Measurements from ENCODE around the gene JAZF1. TPM values are rescaled to one million over a fixed set of nuclear protein-coding genes. Genes with fewer than 3 reads are reported as not detected.

JAZF1 gene
- total RNA-seq, 1 experiment from 2014 or later = 14.2 TPM

DNA sequence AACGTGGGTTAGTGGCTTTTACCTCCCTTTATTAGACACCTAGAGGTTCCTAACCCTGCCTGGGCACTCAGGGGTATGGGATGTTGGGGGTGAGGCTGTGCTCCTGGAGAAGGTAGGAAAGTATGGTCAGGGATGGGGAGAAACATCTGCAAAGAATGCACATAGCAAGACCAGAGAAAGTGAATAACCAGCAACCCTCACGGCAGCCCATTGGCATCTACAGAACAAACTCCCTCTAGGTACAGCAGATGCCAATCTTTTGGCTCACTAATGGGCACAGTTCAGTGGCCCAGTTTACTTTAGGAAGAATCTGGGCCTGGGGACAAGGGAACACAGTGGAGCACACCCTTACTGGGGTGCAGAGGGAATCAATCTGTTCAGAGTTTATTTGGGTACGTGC lies 143.9 kb downstream of the JAZF1 start:
- Mint-ChIP-seq H3K27ac (ENCODE audit: low read depth, unreplicated experiment) (peak overlapping the region; percentile 72), H3K36me3 (ENCODE audit: insufficient read depth, unreplicated experiment) (peaks cover 1% of the 10 kb centered on the region), H3K4me3 (ENCODE audit: unreplicated experiment) (peak overlapping the region; percentile 12), H3K4me1 (ENCODE audit: insufficient read depth, unreplicated experiment) (peaks cover 53% of the 10 kb centered on the region), H3K9me3 (ENCODE audit: unreplicated experiment) (no peaks in the 10 kb centered on the region), H3K27me3 (ENCODE audit: insufficient read depth, unreplicated experiment) (no peaks in the 10 kb centered on the region)
- intact Hi-C loops (cut with micrococcal nuclease) = no loop called here
- ChIA-PET CTCF (interaction anchor here (0.6 to 1.6 kb wide), 3 partner anchors 16 to 210 kb away, joined by 3 to 4 read pairs (median 3); no protein-coding TSS in a partner anchor), POLR2A (interaction anchor here (1.0 kb wide), 1 partner anchor 15 kb away, joined by 4 read pairs; no protein-coding TSS in a partner anchor)
- DNase-seq (ENCODE audit: unreplicated experiment) = no peak
- TF ChIP-seq, protein P1, sequence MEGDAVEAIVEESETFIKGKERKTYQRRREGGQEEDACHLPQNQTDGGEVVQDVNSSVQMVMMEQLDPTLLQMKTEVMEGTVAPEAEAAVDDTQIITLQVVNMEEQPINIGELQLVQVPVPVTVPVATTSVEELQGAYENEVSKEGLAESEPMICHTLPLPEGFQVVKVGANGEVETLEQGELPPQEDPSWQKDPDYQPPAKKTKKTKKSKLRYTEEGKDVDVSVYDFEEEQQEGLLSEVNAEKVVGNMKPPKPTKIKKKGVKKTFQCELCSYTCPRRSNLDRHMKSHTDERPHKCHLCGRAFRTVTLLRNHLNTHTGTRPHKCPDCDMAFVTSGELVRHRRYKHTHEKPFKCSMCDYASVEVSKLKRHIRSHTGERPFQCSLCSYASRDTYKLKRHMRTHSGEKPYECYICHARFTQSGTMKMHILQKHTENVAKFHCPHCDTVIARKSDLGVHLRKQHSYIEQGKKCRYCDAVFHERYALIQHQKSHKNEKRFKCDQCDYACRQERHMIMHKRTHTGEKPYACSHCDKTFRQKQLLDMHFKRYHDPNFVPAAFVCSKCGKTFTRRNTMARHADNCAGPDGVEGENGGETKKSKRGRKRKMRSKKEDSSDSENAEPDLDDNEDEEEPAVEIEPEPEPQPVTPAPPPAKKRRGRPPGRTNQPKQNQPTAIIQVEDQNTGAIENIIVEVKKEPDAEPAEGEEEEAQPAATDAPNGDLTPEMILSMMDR (IDR thresholded peaks at IDR 0.05; ENCODE audit: unreplicated experiment) = no peak
- BruUV-seq (replicated peaks) = no TSS peak

GRCh38 chr7:28033386-28033785 lies 147.2 kb downstream of the JAZF1 start:
- TF ChIP-seq, protein P1 (IDR thresholded peaks at IDR 0.05; ENCODE audit: unreplicated experiment) = no peak
- Mint-ChIP-seq H3K4me1 (ENCODE audit: insufficient read depth, unreplicated experiment) (peaks cover 42% of the 10 kb centered on the region), H3K27me3 (ENCODE audit: insufficient read depth, unreplicated experiment) (no peaks in the 10 kb centered on the region), H3K9me3 (ENCODE audit: unreplicated experiment) (no peaks in the 10 kb centered on the region), H3K27ac (ENCODE audit: low read depth, unreplicated experiment) (no peak overlapping the region), H3K36me3 (ENCODE audit: insufficient read depth, unreplicated experiment) (no peaks in the 10 kb centered on the region), H3K4me3 (ENCODE audit: unreplicated experiment) (no peak overlapping the region)
- no TSS peak for BruUV-seq (replicated peaks)
- CTCF ChIA-PET = interaction anchor here (0.8 to 1.2 kb wide), 2 partner anchors 114 to 720 kb away, joined by 4 read pairs; no protein-coding TSS in a partner anchor
- intact Hi-C loops (cut with micrococcal nuclease) = no loop called here
- POLR2A ChIA-PET = no interaction called here
- no peak for DNase-seq (ENCODE audit: unreplicated experiment)

- no peak overlapping the region for H3K4me3 Mint-ChIP-seq (ENCODE audit: unreplicated experiment)
- no peak overlapping the region for H3K27ac Mint-ChIP-seq (ENCODE audit: low read depth, unreplicated experiment)
- no peaks in the 10 kb centered on the region for H3K27me3 Mint-ChIP-seq (ENCODE audit: insufficient read depth, unreplicated experiment)
- POLR2A ChIA-PET = interaction anchor here (0.7 kb wide), 1 partner anchor 390 kb away, joined by 3 read pairs; no protein-coding TSS in a partner anchor
- no peaks in the 10 kb centered on the region for H3K9me3 Mint-ChIP-seq (ENCODE audit: unreplicated experiment)
- intact Hi-C loops (cut with micrococcal nuclease) = no loop called here
- CTCF ChIA-PET = interaction anchor here (0.8 to 2.6 kb wide), 3 partner anchors 12 to 720 kb away, joined by 4 to 19 read pairs (median 4); no protein-coding TSS in a partner anchor
- peaks cover 37% of the 10 kb centered on the region for H3K4me1 Mint-ChIP-seq (ENCODE audit: insufficient read depth, unreplicated experiment)
- TF ChIP-seq, protein P1 (IDR thresholded peaks at IDR 0.05; ENCODE audit: unreplicated experiment) = no peak
- DNase-seq (ENCODE audit: unreplicated experiment) = no peak
- BruUV-seq (replicated peaks) = no TSS peak
- H3K36me3 Mint-ChIP-seq (ENCODE audit: insufficient read depth, unreplicated experiment) = no peaks in the 10 kb centered on the region
Measured at GRCh38 chr7:28032738-28033380, 147.7 kb downstream of the JAZF1 start.

- intact Hi-C loops (cut with micrococcal nuclease) = loop anchor here (10.0 kb wide), 1 partner anchor 344 kb away; no protein-coding TSS in a partner anchor
- H3K4me3 Mint-ChIP-seq (ENCODE audit: unreplicated experiment) = no peak overlapping the region
- no peak for DNase-seq (ENCODE audit: unreplicated experiment)
- TF ChIP-seq, protein P1 (IDR thresholded peaks at IDR 0.05; ENCODE audit: unreplicated experiment) = no peak
- no TSS peak for BruUV-seq (replicated peaks)
- no peaks in the 10 kb centered on the region for H3K9me3 Mint-ChIP-seq (ENCODE audit: unreplicated experiment)
- H3K36me3 Mint-ChIP-seq (ENCODE audit: insufficient read depth, unreplicated experiment) = no peaks in the 10 kb centered on the region
- no peak overlapping the region for H3K27ac Mint-ChIP-seq (ENCODE audit: low read depth, unreplicated experiment)
- ChIA-PET POLR2A (no interaction called here), CTCF (interaction anchor here (2.1 kb wide), 1 partner anchor 9 kb away, joined by 9 read pairs; no protein-coding TSS in a partner anchor)
- peaks cover 8% of the 10 kb centered on the region for H3K4me1 Mint-ChIP-seq (ENCODE audit: insufficient read depth, unreplicated experiment)
- H3K27me3 Mint-ChIP-seq (ENCODE audit: insufficient read depth, unreplicated experiment) = no peaks in the 10 kb centered on the region
Measured at GRCh38 chr7:28029051-28029450, 151.5 kb downstream of the JAZF1 start.

All from MCF 10A (cell line).